Uterus (tissue), 2 donors: Measurements from ENCODE around the gene PFKL.

Source experiments
- POLR2A ChIP-seq, 2 donors: fragments of 450-650 bp; IDR thresholded peaks; one replicate each; pipeline ENCODE4 v1.6.1; 2016; ENCODE audit warnings: antibody characterized with exemption in 2 of 2, mild to moderate bottlenecking in 1 of 2, moderate library complexity in 1 of 2
- TF ChIP-seq, protein P1 (sequence below), 4 experiments: fragments of 200-600 bp in 2 of 4; fragments of 450-650 bp in 2 of 4; sonication (generic) in 2 of 4; IDR thresholded peaks; one replicate each; pipeline ENCODE4 v1.5.1; 2016 to 2019; ENCODE audit warnings: antibody characterized with exemption in 4 of 4, mild to moderate bottlenecking in 2 of 4, moderate library complexity in 1 of 4

- TF ChIP-seq POLR2A (IDR thresholded peaks at IDR 0.05): no peak
- TF ChIP-seq, protein P1, sequence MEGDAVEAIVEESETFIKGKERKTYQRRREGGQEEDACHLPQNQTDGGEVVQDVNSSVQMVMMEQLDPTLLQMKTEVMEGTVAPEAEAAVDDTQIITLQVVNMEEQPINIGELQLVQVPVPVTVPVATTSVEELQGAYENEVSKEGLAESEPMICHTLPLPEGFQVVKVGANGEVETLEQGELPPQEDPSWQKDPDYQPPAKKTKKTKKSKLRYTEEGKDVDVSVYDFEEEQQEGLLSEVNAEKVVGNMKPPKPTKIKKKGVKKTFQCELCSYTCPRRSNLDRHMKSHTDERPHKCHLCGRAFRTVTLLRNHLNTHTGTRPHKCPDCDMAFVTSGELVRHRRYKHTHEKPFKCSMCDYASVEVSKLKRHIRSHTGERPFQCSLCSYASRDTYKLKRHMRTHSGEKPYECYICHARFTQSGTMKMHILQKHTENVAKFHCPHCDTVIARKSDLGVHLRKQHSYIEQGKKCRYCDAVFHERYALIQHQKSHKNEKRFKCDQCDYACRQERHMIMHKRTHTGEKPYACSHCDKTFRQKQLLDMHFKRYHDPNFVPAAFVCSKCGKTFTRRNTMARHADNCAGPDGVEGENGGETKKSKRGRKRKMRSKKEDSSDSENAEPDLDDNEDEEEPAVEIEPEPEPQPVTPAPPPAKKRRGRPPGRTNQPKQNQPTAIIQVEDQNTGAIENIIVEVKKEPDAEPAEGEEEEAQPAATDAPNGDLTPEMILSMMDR (IDR thresholded peaks at IDR 0.05): no peak
These were observed 4.7 kb upstream of the PFKL start for GRCh38 chr21:44295163-44295573.
